ENCODE measurements around the gene CNRIP1.
A peak's percentile ranks its signal among the peaks of the same experiment; 100 is the strongest.

CNRIP1 gene

DNA sequence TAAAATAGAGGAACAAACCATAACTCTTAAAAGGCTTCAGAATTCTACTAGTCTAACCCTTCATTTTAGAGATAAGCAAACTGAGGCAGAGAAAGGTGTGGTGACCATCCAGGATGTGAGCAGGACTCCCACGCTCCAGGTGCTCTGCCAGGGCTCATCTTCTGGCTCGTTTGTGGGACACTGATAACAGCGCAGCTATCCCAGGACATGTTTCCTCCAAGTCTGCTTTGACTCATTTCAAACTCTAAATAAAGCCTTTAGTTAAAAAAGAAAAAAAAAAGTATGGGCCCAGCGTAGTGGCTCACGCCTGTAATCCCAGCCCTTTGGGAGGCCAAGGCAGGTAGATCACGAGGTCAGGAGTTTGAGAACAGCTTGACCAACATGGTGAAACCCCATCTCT is 28.4 kb downstream of the CNRIP1 start:
- DNase-seq = no peak

DNA sequence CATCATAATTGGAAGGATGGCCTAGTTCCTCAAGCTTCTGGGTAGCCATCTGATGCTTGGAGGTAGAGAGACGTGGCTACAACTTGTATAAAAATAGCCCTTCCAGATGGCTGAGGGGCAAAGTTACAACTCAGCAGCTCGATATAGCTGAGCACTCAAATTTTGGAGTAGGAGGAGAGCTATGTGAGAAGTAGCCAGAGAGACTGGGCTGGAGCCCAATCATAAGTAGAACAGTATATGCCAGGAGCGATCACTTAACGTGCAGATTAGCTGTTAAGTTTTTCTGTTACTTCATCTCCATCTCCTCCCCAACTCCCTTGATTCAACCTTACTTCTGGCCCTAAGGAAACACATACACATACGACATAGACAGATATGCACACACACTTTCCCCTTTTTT is 28.8 kb downstream of the CNRIP1 start:
- DNase-seq = no peak

DNA sequence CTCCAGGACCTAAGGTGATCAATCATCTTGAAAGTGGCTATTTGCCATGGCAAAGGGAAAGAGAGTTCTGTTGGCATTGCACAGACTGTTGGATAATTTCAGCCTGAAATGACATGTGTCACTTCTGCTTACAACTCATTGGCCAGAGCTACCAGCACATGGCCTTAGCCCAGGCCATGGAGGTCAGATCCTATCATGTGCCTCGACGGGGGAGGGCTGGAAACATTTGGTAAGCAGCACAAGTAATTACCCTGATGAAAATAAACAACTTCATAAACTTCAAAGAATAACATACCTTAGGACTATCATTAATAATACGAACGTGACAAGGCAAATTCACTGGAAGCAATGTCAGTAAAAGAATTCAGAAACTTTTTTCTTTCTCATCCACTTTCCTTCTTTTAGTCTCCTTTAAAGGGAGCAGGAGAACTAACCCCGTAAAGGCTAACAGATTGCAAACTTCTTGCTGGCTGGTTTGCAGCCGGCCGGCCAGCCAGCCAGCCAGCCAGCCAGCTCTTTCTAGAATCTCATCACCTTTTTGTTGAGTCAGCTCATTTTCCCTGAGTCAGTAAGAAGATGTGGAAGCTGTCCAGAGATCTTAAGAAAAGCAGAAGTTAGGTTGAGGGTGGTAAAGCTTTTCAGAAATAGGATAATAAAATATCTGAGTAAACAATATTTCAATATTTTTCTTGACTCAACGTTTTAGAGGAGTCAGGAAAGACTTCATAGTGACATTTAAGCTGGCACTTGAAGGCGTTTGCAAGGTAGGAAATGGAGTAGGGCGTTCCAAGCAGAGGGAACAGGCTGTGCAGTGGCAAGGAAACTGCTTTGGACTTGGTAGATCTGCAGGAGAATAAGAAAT is 31.9 kb downstream of the CNRIP1 start:
- no peak for DNase-seq

DNA sequence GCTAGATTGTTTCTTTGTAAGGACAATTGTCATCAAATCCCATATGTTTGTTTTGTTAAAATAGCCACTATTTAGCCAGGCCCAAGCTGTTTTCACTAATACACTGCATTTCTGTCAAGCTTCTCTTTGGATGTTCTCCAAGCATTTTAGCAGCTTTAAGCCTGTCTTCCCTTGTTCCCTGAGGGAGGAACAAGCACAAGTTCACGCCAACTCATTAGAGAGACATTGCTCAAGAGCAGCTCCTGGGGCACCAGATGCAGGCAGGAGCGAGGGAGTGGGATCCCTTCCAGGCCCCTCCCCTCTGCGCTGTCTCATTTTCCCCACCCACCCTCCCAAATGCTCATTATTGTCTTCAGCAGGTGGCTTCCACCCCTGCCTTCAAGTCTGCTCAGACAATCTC is 34.9 kb downstream of the CNRIP1 start:
- DNase-seq = no peak

DNA sequence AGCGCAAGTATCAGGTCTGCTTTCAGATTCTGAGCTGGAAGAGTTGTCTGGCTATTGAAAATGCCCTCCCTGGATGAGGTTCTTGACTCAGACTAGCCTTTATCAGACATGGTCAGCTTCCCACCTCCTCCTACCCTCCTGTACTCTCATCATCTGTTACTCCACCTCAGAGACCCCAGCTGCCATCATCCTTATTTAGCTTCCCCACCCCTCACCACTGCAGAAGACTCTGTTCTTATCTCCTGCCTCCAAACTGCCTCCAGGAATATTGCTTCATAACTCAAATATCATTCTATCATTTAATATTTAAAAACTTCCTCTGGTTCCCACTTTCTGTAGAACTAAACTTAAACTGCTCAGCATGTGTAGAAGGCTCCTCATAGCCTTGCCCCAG is 36.3 kb downstream of the CNRIP1 start:
- DNase-seq = no peak

DNA sequence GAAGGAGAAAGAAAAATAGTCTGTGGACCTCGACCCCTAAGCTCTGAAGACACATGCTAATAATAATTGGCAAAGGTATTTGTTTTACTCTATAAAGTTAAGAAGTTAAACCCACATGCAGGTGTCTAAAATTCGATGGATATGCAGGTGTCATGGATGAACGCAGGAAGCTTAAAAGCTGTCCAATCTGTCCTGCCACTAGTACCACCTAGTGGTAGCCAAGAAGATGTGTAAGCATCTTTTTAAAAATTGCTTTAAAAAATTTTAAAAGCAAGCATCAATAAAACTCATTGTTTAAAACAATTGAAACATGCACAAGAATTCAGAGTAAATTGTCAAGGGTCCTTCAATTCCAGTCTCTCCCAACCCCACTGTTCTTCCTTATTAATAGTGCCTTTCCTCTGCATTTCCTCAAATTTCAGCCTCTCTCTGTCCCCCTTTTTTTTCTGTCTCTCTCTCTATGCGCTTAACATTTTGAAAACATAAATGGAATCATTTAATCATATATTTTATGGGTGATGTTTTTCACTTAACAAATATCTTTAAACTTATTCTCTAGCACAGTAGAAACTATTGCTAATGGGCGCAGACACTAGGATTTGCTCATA is 36.8 kb downstream of the CNRIP1 start:
- no peak for DNase-seq

DNA sequence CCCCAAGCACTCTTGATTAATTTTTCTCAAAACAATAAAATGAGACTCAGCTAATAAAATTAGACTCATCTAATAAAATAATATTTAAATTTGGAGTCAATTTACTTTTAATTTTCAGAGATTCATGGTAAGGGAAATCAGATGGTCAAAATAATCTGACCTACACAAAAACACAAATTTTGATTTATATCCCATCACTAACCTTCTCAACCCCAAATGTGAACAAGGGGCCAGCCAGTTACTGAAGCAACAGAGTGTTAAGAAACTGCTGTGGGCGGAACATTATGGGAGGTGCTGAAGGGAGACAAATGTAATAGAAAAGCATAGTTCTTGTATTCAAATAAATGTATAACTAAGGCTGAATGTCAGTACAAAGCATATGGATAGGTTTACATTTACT is 39.0 kb downstream of the CNRIP1 start:
- no peak for DNase-seq

DNA sequence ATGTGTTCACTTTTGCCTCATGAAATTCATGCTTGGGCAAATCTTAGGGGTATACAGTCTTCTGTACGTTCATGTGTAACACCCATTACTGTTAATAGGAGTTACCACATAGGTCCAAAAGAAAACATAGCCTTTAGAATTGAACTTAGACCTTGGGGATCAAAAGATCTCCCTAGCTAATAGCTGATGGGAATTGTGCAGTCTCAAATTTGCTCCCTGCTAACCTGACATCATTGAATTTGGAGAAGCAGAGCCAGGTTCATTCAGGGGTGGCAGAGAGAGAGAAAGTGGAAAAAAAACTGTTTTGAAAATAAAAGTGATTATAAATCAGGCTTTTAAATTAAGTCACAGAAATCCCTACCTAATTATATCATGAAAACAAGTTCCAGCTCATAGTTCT is 39.4 kb downstream of the CNRIP1 start:
- DNase-seq = no peak

DNA sequence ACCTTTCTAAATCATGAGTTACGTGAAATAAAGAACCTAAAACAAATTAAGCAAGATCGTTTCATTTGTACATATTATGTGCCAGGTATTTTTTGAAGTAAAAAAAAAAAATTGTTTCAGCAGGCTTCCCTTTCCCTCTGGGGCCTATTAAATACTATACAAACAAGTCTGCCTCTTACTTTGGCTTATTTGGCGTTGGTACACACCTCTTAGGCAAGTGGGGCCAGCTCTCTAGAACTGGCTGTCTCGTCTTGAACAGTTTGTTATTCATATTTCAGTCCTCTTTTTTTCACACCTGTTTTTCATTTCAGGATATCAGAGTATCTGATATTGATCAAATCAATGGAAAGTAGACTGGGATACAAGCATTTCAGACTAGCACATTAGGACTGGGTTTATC is 40.1 kb downstream of the CNRIP1 start:
- peak; percentile 20 for DNase-seq

DNA sequence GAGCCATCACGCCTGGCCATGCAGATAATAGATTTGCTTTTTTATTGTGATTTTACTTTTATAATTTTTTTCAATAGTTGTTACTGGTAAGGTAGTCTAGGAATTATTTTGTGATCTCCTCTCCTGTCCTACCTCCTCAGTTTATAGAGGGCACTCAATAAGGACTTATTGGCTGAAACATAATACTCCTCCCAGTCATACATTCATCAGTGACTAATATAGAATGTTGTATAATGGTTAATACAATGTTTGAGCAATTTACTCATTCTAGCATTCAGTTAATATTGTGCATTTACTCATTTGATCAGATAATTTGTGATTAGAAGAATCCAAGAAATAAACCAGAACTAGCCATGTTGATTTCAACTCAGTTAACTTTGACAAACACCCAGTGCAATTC is 41.6 kb downstream of the CNRIP1 start:
- no peak for DNase-seq

DNA sequence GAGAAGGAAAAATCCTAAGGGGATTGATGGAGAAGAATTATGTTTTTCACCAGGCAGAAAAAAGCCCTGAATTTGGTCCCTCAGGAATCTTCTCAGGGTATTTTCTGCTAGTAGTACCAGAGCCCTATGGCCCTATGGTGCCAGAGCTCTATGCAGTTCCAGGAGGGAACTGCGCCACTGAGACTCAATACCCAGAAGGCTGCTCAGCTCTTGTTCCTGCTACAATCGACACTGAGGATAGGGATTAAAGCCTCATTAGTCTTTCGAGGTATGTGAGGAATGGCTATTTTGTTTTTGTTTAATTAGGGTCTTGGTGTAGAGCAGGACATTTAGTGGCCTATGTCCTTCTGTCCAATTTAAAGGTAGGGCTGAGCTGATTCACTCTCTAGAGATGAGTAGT is 45.7 kb downstream of the CNRIP1 start:
- no peak for DNase-seq

DNA sequence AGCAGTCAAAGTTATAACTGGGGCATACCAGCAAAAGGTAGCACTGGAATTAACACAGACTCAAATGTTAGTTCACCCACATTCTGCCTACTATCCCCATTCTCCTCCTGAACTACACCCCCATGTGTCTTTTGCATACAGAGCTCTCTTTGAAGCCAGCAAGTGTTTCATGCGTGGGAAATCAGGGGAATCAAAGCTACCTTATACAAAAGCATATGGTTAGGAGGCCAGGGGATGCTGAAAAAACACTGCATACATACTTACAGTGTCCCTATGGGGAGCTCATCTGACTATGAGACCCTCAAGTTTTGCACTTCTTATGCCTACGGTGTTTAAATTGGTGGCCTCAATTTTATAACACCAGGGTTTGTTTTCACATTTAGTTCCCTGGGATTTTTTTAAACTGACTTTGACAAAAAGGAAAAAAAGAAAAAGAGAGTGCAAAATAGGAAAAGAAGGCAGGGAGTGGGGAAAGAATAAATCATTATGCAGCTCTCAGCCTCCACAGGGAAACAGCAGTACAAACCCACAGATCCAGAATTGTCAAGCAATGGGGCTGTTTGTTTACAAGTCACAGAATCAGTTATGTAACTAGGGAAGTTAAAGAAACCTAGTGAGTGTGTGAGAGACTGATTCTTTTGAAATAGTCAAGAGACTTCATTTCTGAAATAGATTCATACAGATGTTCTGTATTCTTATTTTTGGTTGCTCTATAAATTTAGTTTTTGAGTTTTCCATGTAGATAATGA is 47.3 kb downstream of the CNRIP1 start:
- no peak for DNase-seq

DNA sequence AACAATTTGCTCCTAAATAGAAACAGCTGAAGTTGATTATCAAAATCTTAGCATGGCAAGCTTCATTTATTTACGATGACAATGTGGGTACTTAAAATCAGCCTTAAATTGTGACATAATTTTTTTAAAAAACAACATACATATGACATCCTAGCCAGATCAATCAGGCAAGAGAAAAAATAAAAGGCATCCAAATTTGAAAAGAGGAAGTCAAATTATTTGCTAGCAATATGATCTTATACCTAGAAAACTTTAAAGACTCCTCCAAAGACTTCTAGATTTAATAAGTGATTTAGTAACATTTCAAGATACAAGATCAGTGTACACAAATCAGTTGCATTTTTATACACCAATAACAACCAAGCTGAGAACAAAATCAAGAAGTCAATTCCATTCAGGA is 53.1 kb downstream of the CNRIP1 start:
- no peak for DNase-seq

DNA sequence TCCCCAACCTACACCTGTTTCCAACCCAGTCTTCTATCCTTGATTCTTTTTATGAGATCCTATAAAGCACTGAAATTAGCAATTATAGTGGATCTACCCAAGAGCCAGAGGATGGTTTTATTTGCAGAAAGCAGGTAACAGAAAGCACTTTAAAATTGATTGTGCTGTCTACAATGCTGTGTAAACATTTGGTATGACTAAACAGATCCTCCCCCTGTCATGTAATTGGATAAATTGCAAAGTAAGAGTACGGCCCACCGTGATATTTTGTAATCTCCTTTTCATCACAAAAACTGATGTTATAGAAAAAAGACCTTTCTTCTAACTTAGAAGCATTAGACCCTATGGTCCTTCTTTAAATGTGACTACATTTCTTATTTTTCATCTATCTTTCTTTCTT is 56.1 kb downstream of the CNRIP1 start:
- no peak for DNase-seq

DNA sequence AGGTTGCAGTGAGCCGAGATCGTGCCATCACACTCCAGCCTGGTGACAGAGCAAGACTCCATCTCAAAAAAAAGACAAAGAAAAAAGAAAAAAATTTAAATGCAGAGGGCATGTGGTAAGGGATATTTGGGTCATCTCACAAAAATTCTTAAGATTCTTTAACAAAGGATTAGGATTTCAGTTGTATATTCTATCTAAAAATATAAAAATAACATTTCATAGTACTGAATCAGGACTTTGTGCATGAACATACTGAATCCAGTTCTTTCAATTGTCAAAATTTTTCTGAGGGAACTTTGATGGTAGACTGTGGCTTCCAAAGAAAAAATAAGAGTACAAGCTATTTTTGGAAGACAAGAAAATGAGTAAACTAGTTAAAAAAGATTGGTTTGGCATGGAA is 60.9 kb downstream of the CNRIP1 start:
- DNase-seq = no peak

DNA sequence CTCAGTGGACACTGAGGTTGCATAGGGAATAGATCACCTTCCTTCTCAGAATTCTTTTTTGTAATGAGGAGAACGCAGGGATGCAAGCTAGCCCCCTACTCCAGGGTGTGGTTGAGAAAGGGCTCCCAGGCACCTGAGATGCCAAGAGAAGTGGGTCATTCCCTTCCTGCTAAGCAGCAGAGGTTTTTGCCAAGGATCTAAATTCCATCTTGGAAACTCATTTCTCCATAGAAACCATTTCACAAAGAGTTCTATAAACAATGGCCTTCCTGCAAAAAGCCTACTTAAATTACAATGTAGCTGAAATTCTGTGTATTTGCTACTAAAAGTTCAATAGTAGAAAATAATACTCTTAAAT is 63.7 kb downstream of the CNRIP1 start:
- no peak for DNase-seq

DNA sequence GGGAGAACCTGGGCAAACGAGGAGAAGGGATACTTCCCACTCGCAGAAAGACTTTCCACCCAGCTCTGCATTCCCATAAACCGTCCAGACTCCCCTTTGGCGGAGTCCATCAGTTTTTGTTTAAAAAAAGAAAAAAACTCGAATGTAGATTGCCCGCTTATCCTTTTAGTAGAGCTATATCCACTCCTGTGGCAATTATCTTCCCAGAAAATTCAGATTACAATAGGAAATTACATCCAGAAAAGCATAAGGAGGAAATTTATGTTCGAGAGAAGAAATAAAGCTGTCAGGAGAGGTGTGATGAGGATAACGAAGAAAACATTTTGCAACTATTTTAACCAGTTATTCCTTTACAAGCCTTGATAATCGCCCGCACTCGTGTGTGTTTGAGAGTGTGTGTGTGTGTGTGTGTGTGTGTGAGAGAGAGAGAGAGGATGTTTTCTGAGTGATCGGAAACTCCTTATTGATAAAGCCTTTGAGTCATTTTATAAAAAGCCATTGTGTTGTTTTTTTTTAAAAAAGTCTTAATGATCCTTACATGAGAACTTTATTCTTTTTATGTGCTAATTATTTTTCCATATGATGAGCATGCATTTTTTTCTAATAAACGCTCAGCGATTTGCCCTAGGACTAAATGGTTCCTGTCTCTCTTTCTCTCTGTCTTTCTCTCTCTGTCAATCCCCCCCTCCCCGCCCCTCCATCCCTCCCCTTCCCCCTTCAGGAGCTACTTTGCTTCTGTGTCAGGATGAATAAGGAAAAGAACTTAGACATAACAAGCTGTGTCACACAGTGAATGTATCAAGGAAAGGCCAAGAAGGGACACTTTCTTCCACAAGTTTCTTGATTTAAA is 66.3 kb downstream of the CNRIP1 start:
- no peak for DNase-seq

DNA sequence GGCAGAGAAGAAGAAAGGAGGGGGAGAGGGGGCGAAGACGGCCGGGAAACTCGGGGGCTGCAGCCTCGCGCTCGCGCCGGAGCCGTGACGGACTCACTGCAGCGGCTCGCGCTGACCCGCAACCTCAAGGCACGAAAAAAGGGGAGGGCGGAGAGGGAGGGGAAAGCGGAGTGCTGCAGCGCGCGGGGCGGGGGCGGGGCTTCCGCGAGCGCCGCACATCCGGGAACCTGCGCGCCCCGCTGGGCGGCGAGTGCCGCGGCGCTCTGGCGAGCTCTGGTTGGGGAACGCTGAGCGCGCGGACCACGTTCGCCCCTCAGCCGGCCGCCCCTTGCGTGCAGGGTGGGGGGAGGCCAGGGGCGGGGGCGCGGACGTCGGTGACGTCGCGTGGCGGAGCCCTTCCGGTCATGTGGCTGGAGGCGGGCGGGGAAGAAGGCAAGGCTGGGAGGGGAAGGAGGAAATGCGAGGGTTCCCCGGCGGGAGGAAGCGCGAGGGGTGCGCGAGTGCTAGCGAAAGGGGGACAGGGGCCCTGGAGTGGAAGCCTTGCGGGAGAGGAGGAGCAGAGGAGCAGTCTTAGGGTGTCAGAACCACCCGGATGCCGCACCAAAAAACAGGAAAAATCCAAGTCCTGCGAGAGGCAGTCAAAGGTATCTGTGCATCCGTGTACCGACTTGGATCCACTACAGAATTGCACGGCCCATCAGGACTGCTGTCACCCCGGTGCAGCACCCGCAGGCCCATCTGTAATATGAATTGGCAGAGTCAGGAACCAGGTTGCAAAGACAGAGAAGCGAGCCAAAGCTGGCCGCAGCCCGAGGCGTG is 67.1 kb downstream of the CNRIP1 start, which contains the start of gene PPP3R1:
PPP3R1 (minus strand) TSS at position 133 of the 819 bp plus-strand sequence. CDS start 405 bp downstream, outside the sequence.
- peak; percentile 86 for DNase-seq

DNA sequence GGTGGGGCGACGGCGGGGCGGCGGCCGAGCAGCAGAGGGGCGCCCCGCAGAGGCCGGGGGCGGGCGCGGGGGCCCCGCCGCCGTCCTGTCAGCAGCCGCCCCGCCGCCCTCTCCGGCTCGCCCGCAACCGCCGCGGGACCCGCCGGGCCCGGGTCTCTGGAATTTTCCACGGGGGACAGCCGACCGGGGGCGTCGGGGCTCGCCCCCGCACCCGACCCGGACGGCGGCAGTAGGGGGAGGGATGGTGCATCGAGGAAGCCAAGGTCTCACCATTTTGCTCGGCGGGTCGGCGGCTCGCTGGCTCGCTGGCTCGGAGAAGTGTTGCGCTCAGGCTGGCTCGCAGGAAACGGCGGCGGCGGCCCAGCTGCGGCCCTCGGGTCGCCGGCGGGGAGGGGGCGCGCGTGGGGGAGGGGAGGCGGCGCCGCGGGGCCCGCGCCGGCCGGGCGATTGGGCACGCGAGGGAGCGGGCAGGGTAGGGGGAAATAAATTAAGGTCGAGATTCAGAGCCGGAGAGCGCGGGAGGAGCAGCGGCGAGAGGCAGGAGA is 67.8 kb downstream of the CNRIP1 start:
- peak; percentile 7 for DNase-seq

DNA sequence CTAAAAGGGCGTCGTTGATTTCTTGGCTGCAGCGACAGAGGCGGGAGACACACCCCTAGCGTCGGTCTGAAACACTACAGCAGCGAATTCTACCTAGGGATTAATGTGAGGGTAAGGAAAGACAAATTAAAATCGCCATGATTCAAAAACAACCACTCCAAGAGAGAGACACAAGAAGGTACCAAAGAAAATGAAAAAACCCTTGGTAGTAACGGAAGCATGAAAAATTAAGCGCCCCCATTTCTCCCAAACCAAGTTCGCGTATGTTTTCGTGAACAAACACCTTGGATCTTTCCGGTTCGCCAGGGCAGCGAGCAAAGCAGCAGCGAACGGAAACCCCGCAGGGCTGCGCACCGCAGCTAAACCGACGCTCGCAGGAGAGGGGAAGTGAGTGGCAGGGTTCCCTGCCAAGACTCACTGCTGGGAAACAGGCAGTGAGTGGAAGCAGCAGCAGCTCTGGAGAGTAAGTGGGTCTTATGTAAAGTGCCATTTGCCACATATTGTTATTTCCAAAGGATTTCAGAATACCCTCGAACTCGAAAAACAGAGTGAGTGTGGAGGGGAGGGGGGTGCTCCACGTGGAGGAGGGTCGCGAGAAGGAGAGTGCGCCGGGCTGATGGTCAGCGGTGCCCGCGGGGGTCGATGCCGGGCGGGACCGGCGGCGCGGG is 68.4 kb downstream of the CNRIP1 start:
- DNase-seq = peak; percentile 49

DNA sequence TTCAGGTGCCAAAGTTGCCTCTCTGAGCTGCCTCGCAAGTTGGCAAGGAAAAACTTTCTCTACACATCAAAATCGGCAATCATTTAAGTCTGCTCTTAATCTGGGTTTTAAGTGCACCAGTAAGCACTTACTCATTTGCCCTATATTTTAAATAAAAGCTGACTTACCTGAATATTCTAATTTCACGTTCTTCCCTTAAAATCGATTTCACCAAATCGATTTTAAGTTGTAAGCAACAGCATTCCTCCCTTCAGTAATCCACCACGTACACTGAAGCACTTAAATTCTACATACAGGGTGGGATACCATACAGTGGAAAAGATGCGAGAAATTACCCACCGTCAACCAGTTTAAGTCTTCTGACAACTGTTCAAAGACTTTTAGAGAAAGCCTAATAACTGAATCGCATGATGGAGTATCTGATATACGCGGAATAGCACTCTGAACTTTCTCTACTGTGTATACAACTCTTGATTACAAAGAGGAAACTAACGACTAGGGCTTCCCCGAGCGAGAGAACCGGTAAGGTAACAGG is 69.0 kb downstream of the CNRIP1 start:
- no peak for DNase-seq

Measured in NCI-H1092 (cell line).